K562 (cell line): ENCODE results near the gene CCDC174. TPM values are rescaled to one million over a fixed set of nuclear protein-coding genes. Genes with fewer than 3 reads are reported as not detected.

ENCODE experiments used
- C11orf30 ChIP-seq: fragments of 450-650 bp; IDR thresholded peaks from 2 replicates; pipeline ENCODE4 v1.6.1; 2016; ENCODE audit warnings: low read depth, mild to moderate bottlenecking
- E4F1 ChIP-seq: fragments of 250-450 bp; sonication (Bioruptor Pico); IDR thresholded peaks from 2 replicates; pipeline ENCODE4 v1.5.0; 2021; ENCODE audit warnings: mild to moderate bottlenecking, borderline replicate concordance
- FOXK2 ChIP-seq, 2 experiments: fragments of 450-650 bp; IDR thresholded peaks in 1 of 2; conservative IDR thresholded peaks in 1 of 2; 2 replicates each; pipeline ENCODE4 v1.6.1; 2016; ENCODE audit warnings: low read depth in 2 of 2, mild to moderate bottlenecking in 1 of 2
- MCM7 ChIP-seq, 2 experiments: fragments of 450-650 bp; IDR thresholded peaks; 2 replicates each; pipeline ENCODE4 v1.6.1; 2016 to 2018
- NKRF ChIP-seq: fragments of 450-650 bp; IDR thresholded peaks from 2 replicates; pipeline ENCODE4 v1.6.1; 2016; ENCODE audit warnings: borderline replicate concordance
- NR4A1 ChIP-seq, 2 experiments: fragments of 250-450 bp in 1 of 2; fragments of 450-650 bp in 1 of 2; sonication (Bioruptor Pico) in 1 of 2; IDR thresholded peaks; 2 replicates each; pipeline versions ENCODE4 v1.4.0 to v1.6.1; 2016 to 2020; ENCODE audit warnings: mild to moderate bottlenecking in 2 of 2, missing compliant biosample characterization in 1 of 2, missing genetic modification characterization in 1 of 2, moderate library complexity in 1 of 2
- POU5F1 ChIP-seq: fragments of 150-350 bp; IDR thresholded peaks from 2 replicates; pipeline ENCODE4 v1.6.1; 2014; ENCODE audit warnings: borderline replicate concordance, low read length, low read depth, mild to moderate bottlenecking; ENCODE audit not compliant: partially characterized antibody
- RFX5 ChIP-seq: IDR thresholded peaks from 2 replicates; pipeline ENCODE4 v1.6.1; 2011; ENCODE audit warnings: low read depth, mild to moderate bottlenecking, improper control_type of control experiment, low read length
- SMARCA4 ChIP-seq: fragments of 450-650 bp; IDR thresholded peaks from 2 replicates; pipeline ENCODE4 v1.6.1; 2016
- SP2 ChIP-seq: IDR thresholded peaks from 2 replicates; pipeline ENCODE4 v1.6.1; 2011; ENCODE audit warnings: mild to moderate bottlenecking, low read depth, low read length, moderate library complexity; ENCODE audit not compliant: poor library complexity, severe bottlenecking; ENCODE audit errors: extremely low read depth
- TAF15 ChIP-seq: fragments of 200-400 bp; formaldehyde crosslinking; IDR thresholded peaks from 2 replicates; pipeline ENCODE4 v1.6.1; 2017; ENCODE audit warnings: mild to moderate bottlenecking, low read depth, low read length, moderate library complexity
- TEAD1 ChIP-seq, 2 experiments: fragments of 450-650 bp in 1 of 2; sonication (generic) in 1 of 2; formaldehyde crosslinking; IDR thresholded peaks; 2 replicates each; pipeline versions ENCODE4 v1.4.0 to v1.8.0; 2020 to 2022; ENCODE audit warnings: mild to moderate bottlenecking in 2 of 2, missing genetic modification reagents in 1 of 2
- THRB ChIP-seq: fragments of 450-650 bp; formaldehyde crosslinking; conservative IDR thresholded peaks from 2 replicates; pipeline ENCODE4 v1.4.0; 2022; ENCODE audit warnings: mild to moderate bottlenecking, missing genetic modification characterization
- UBTF ChIP-seq, 2 experiments: IDR thresholded peaks; 2 replicates each; pipeline ENCODE4 v1.6.1; 2012; ENCODE audit warnings: improper control_type of control experiment in 2 of 2, low read depth in 2 of 2, low read length in 2 of 2, borderline replicate concordance in 1 of 2
- ZNF398 ChIP-seq: fragments of 250-450 bp; sonication (Bioruptor Pico); IDR thresholded peaks from 2 replicates; pipeline ENCODE4 v1.8.0; 2021; ENCODE audit warnings: moderate library complexity, mild to moderate bottlenecking, inconsistent platforms
- ZNF764 ChIP-seq: fragments of 250-450 bp; sonication (Bioruptor Pico); IDR thresholded peaks from 2 replicates; pipeline ENCODE4 v1.4.0; 2020; ENCODE audit warnings: low read depth, mild to moderate bottlenecking, moderate library complexity
- polyA plus RNA-seq, 8 experiments: library from polyadenylated mRNA; depleted of rRNA in 4 of 8; stranded (reverse) in 5 of 8; unstranded in 3 of 8; fragments of >200 nt; fragmentation: Nextera tagmentation in 2 of 8; fragmentation: Illumina TruSeq in 1 of 8; extraction: Ambion mirVana in 2 of 8; extraction: Trizol in 1 of 8; gene quantifications; 2 replicates each; pipeline versions ENCODE4 v1.2.1 to v1.2.3, GENCODE V29; 2011 to 2014; ENCODE audit warnings: inconsistent platforms in 1 of 8, missing spikeins in 1 of 8
- total RNA-seq, 7 experiments: library from RNA; depleted of rRNA in 6 of 7; stranded (reverse); fragments of >200 nt in 6 of 7; fragmentation: Illumina TruSeq in 2 of 7; extraction: Trizol in 2 of 7; gene quantifications; 2 replicates each; pipeline versions ENCODE4 v1.2.1 to v1.2.3, GENCODE V29; 2011 to 2021; ENCODE audit warnings: low replicate concordance in 1 of 7

CCDC174 gene
- total and polyA plus RNA-seq, 9 of the 15 experiments (the other 6 are each of a cell fraction or from before 2014, with no cell fraction given), result 7.4 to 41.0 (median 28.5) TPM

GRCh38 chr3:14646131-14646573 lies 5.4 kb upstream of the CCDC174 start (continued):
- 0 out of 2 replicates have a peak, but pooled peaks have one; percentile 60 for TF ChIP-seq E4F1 (CRISPR knock-in tag)
- 0 out of 2 replicates have a peak, but pooled peaks have one; percentile 52 for TF ChIP-seq NR4A1 (CRISPR knock-in tag; IDR thresholded peaks at IDR 0.05)
- no peak for TF ChIP-seq NR4A1 (tag; IDR thresholded peaks at IDR 0.05)
- TF ChIP-seq ZNF764, result no peak
- no peak for TF ChIP-seq NKRF
- TF ChIP-seq C11orf30, result no peak
- TF ChIP-seq MCM7 (IDR thresholded peaks at IDR 0.05), result no peak
- peak; percentile 89 for TF ChIP-seq THRB (CRISPR knock-in tag)
- no peak for TF ChIP-seq SMARCA4
- TF ChIP-seq TEAD1 (CRISPR knock-in tag; IDR thresholded peaks at IDR 0.05), result no peak; a peak in 1 of 4 replicates
- no peak for TF ChIP-seq UBTF (IDR thresholded peaks at IDR 0.05; ENCODE audit: borderline replicate concordance in 1 of 2, low read depth in 2 of 2, low read length in 2 of 2)
- no peak for TF ChIP-seq SP2
- TF ChIP-seq FOXK2 (conservative IDR thresholded peaks at IDR 0.05 in 1 of 2, IDR thresholded peaks at IDR 0.05 in 1 of 2; ENCODE audit: low read depth in 2 of 2), result no peak
- no peak for TF ChIP-seq TAF15
- no peak for TF ChIP-seq POU5F1
- TF ChIP-seq RFX5, result no peak
- no peak for TF ChIP-seq ZNF398 (CRISPR knock-in tag)
